ENCODE results near the gene ELP5.
A peak's percentile ranks its signal among the peaks of the same experiment; 100 is the strongest.

ELP5 gene

GRCh38 chr17:7258731-7259554, 6.9 kb downstream of the ELP5 start:
- no peak for DNase-seq

- no peak for DNase-seq
Observed at GRCh38 chr17:7259555-7259889, 7.5 kb downstream of the ELP5 start.

GRCh38 chr17:7260151-7260550, 8.1 kb downstream of the ELP5 start:
- no peak for DNase-seq

GRCh38 chr17:7260651-7261378, 8.8 kb downstream of the ELP5 start:
- no peak for DNase-seq

GRCh38 chr17:7261379-7262191, 9.6 kb downstream of the ELP5 start:
- no peak for DNase-seq

- DNase-seq, result no peak
Observed at GRCh38 chr17:7262192-7262934, 10.3 kb downstream of the ELP5 start, which contains the start of gene CLDN7. Gene CLDN7 (minus strand): TSS chr17:7262478. CDS start chr17:7262043, 435 bp downstream.

GRCh38 chr17:7262935-7263800, 11.2 kb downstream of the ELP5 start:
- DNase-seq, result no peak

- DNase-seq, result no peak
Observed at GRCh38 chr17:7263801-7264078, 11.7 kb downstream of the ELP5 start.

- no peak for DNase-seq
Observed at GRCh38 chr17:7266784-7267183, 14.8 kb downstream of the ELP5 start.

- DNase-seq, result no peak
Observed at GRCh38 chr17:7279448-7279847, 27.4 kb downstream of the ELP5 start.

- peak; percentile 49 for DNase-seq
Observed at GRCh38 chr17:7280519-7281073, 28.6 kb downstream of the ELP5 start.

- DNase-seq, result peak; percentile 94
Observed at GRCh38 chr17:7281074-7281952, 29.3 kb downstream of the ELP5 start, which contains the start of gene SLC2A4. Gene SLC2A4 (plus strand): TSS chr17:7281718. CDS start chr17:7281935, 217 bp downstream.

GRCh38 chr17:7281953-7282751, 30.1 kb downstream of the ELP5 start:
- no peak for DNase-seq

GRCh38 chr17:7282752-7283321, 30.8 kb downstream of the ELP5 start:
- DNase-seq, result no peak

- DNase-seq, result no peak
Observed at GRCh38 chr17:7283471-7284216, 31.6 kb downstream of the ELP5 start.

GRCh38 chr17:7284911-7285310, 32.9 kb downstream of the ELP5 start:
- no peak for DNase-seq

GRCh38 chr17:7285679-7286078, 33.7 kb downstream of the ELP5 start:
- DNase-seq, result no peak

- no peak for DNase-seq
Observed at GRCh38 chr17:7289256-7290032, 37.4 kb downstream of the ELP5 start.
